Renal pelvis (tissue), 12 donors: ENCODE results near the gene KCTD2. TPM values are rescaled to one million over a fixed set of nuclear protein-coding genes. Genes with fewer than 3 reads are reported as not detected.
"Not testable (repeated sequence)": the region's sequence is repeated elsewhere in the genome, so short reads cannot be mapped to it uniquely, and the experiment has no call there.

Experiments
- DNase-seq: peaks from one replicate; pipeline ENCODE4 v3.0.0-alpha.2; 2013
- long read RNA-seq, 16 experiments: transcript quantifications; one replicate each; lab custom pipeline, GENCODE V29; 2026
- polyA plus RNA-seq, 3 donors: library from polyadenylated mRNA; unstranded; fragments of 120-200 nt; gene quantifications; one replicate each; pipeline ENCODE4 v1.2.1, GENCODE V29; 2013; ENCODE audit not compliant: insufficient read length in 3 of 3

The KCTD2 gene, protein sequence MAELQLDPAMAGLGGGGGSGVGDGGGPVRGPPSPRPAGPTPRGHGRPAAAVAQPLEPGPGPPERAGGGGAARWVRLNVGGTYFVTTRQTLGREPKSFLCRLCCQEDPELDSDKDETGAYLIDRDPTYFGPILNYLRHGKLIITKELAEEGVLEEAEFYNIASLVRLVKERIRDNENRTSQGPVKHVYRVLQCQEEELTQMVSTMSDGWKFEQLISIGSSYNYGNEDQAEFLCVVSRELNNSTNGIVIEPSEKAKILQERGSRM
- 10 to 100 TPM; 31.0 to 33.9 (median 32.8) TPM for polyA plus RNA-seq
- long read RNA-seq, donor 1, transcript KCTD2-201 (6 exons, 3,635 nt) = major isoform, 6 of 1,204 reads
- long read RNA-seq, donor 1, partial matches to known transcripts = 502 of 1,204 reads
- long read RNA-seq, donor 1, other reads (novel, unspliced or antisense) = 696 of 1,204 reads
- long read RNA-seq, donor 2, transcript KCTD2-201 (6 exons, 3,635 nt) = major isoform, 5 of 5 reads
- long read RNA-seq, donor 2, partial matches to known transcripts = 0 of 5 reads
- long read RNA-seq, donor 2, other reads (novel, unspliced or antisense) = 0 of 5 reads
- long read RNA-seq, donor 3, partial matches to known transcripts = 0 of 4 reads
- long read RNA-seq, donor 3, other reads (novel, unspliced or antisense) = 0 of 4 reads
- long read RNA-seq, donor 4, partial matches to known transcripts = 404 of 1,007 reads
- long read RNA-seq, donor 4, other reads (novel, unspliced or antisense) = 599 of 1,007 reads
- long read RNA-seq, donor 5, transcript KCTD2-201 (6 exons, 3,635 nt) = major isoform, 5 of 5 reads
- long read RNA-seq, donor 5, partial matches to known transcripts = 0 of 5 reads
- long read RNA-seq, donor 5, other reads (novel, unspliced or antisense) = 0 of 5 reads
- long read RNA-seq, donor 6, transcript KCTD2-201 (6 exons, 3,635 nt) = major isoform, 6 of 6 reads
- long read RNA-seq, donor 6, partial matches to known transcripts = 0 of 6 reads
- long read RNA-seq, donor 6, other reads (novel, unspliced or antisense) = 0 of 6 reads
- long read RNA-seq, donor 7, transcript KCTD2-201 (6 exons, 3,635 nt) = major isoform, 13 of 13 reads
- long read RNA-seq, donor 7, partial matches to known transcripts = 0 of 13 reads
- long read RNA-seq, donor 7, other reads (novel, unspliced or antisense) = 0 of 13 reads
- long read RNA-seq, donor 8, partial matches to known transcripts = 0 of 1 reads
- long read RNA-seq, donor 8, other reads (novel, unspliced or antisense) = 0 of 1 reads
- long read RNA-seq, donor 9, transcript KCTD2-201 (6 exons, 3,635 nt) = major isoform, 7 of 8 reads
- long read RNA-seq, donor 9, partial matches to known transcripts = 0 of 8 reads
- long read RNA-seq, donor 9, other reads (novel, unspliced or antisense) = 0 of 8 reads
- long read RNA-seq, donor 10, transcript KCTD2-201 (6 exons, 3,635 nt) = major isoform, 6 of 6 reads
- long read RNA-seq, donor 10, partial matches to known transcripts = 0 of 6 reads
- long read RNA-seq, donor 10, other reads (novel, unspliced or antisense) = 0 of 6 reads
- long read RNA-seq, donor 11, partial matches to known transcripts = 0 of 4 reads
- long read RNA-seq, donor 11, other reads (novel, unspliced or antisense) = 0 of 4 reads
- long read RNA-seq, donor 12, transcript KCTD2-201 (6 exons, 3,635 nt) = major isoform, 7 of 988 reads
- long read RNA-seq, donor 12, partial matches to known transcripts = 375 of 988 reads
- long read RNA-seq, donor 12, other reads (novel, unspliced or antisense) = 606 of 988 reads
- long read RNA-seq, donor 13, partial matches to known transcripts = 481 of 766 reads
- long read RNA-seq, donor 13, other reads (novel, unspliced or antisense) = 281 of 766 reads
- long read RNA-seq, donor 14 = 0 reads
- long read RNA-seq, donor 15 = 0 reads
- long read RNA-seq, donor 16, transcript KCTD2-201 (6 exons, 3,635 nt) = major isoform, 5 of 14 reads
- long read RNA-seq, donor 16, partial matches to known transcripts = 9 of 14 reads
- long read RNA-seq, donor 16, other reads (novel, unspliced or antisense) = 0 of 14 reads

DNA sequence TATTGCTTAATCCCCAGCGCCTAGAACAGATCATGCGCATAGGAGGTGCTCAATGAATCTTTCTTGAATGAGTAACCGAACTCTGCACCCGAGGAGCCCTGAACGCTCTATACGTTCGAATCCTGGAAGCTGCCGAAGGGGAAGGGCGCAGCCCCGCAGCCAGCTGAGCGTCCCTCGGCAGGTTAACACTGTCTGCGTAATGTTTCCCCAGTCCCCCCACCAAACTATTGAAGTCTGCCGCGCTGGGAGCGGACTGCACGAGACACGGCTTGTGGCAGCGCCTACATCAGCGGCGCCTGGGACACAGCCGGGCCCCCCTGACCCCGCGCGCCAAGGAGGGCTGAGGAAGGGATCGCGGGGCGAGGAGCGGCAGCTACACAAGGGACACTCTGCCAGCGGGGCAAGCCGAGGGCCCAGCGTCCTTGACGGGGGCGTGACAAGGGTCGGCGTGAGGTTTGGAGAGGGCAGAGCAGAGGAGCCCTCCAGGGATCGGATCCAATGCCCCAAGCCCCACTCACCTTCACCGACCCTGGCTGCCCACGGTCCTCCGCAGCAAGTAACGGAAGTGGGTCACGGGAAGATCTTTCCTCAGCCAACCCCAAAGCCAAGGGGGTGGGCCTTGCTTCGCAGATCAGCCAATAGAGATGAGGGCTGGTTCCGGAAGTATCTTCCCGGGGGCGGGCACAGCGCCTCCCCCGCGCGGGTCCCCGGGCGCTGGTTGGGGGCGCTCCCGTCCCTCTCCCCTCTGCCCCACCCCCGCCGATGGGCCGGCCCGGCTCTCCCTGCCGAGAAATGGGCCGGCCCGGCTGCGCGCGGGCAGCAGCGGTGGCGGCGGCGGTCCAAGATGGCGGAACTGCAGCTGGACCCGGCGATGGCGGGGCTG, at the start of gene KCTD2, which contains the start of gene ATP5PD:
TSS of gene KCTD2 (plus strand) at position 819 of the 883 bp plus-strand sequence. CDS start at position 845, 26 bp downstream.
TSS of gene ATP5PD (minus strand) at position 563 of the 883 bp plus-strand sequence. CDS start 4,319 bp downstream, outside the sequence.
- DNase-seq = peak; percentile 96

DNA sequence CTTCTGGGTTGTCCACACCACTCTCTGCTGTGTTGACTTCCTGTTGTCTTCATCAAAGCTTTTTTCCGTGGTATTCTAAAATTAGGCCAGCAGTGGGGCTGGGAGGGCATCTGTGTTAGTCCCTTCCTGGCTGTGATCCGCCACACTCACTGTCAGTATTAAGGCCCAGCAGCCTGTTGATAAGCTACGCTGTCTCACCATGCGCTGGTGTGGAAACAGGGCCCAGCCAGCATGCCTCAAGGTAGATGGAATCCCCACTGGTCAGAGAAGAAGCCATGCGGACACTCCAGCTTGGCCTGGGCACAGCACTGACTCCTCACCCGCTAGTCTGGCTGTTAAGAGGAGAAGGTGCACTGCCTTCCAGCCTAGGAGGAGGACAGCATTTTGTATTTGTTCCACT, 48.2 kb upstream of the KCTD2 start:
- no peak for DNase-seq

GRCh38 chr17:74999523-74999922, 47.5 kb upstream of the KCTD2 start:
- DNase-seq = no peak

- DNase-seq = no peak
Measured at GRCh38 chr17:75001915-75002843, 44.8 kb upstream of the KCTD2 start.

DNA sequence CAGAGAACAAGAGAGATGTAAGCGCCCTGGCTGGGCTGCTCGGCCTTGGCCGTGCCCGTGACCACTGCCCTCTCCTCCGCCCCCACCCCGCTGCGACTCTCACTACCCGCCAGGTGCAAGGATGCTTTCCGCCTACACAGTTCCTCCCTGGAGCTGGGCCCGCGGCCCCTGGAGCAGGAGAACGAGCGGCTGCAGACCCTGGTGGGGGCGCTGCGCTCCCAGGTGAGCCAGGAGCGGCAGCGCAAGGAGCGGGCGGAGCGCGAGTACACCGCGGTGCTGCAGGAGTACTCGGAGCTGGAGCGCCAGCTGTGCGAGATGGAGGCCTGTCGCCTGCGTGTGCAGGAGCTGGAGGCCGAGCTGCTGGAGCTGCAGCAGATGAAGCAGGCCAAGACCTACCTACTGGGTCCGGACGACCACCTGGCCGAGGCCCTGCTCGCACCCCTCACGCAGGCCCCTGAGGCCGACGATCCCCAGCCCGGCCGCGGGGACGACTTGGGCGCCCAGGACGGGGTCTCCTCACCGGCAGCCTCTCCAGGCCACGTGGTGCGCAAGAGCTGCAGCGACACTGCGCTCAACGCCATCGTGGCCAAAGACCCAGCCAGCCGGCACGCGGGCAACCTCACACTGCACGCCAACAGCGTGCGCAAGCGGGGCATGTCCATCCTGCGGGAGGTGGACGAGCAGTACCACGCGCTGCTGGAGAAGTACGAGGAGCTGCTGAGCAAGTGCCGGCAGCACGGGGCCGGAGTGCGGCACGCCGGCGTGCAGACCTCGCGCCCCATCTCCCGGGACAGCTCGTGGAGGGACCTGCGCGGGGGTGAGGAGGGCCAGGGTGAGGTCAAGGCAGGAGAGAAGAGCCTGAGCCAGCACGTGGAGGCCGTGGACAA, 43.7 kb upstream of the KCTD2 start:
- no peak for DNase-seq

GRCh38 chr17:75003957-75004355, 43.1 kb upstream of the KCTD2 start:
- no peak for DNase-seq

- DNase-seq = no peak
Measured at GRCh38 chr17:75004371-75004770, 42.7 kb upstream of the KCTD2 start.

GRCh38 chr17:75005291-75005690, 41.7 kb upstream of the KCTD2 start:
- no peak for DNase-seq

GRCh38 chr17:75006084-75006483, 40.9 kb upstream of the KCTD2 start:
- DNase-seq = not testable (repeated sequence)

GRCh38 chr17:75006653-75007052, 40.4 kb upstream of the KCTD2 start:
- DNase-seq = no peak

DNA sequence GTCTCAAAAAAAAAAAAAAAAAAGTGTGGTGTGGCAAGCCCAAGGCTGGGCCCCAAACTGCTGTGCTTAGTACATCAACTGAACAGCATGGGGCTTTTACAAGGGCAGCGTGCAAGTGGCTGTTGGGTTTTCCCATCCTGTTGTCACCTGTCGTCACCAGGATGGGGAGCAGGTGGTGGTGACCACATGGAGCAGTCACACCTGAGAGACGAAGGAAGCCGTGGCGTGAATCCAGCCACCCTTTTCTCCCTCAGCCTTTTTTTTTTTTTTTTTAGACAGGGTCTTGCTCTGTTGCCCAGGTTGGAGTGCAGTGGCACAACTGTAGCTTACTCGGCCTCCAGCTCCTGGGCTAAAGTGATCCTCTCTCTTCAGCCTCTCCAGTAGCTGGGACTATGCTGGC, 38.7 kb upstream of the KCTD2 start:
- no peak for DNase-seq

DNA sequence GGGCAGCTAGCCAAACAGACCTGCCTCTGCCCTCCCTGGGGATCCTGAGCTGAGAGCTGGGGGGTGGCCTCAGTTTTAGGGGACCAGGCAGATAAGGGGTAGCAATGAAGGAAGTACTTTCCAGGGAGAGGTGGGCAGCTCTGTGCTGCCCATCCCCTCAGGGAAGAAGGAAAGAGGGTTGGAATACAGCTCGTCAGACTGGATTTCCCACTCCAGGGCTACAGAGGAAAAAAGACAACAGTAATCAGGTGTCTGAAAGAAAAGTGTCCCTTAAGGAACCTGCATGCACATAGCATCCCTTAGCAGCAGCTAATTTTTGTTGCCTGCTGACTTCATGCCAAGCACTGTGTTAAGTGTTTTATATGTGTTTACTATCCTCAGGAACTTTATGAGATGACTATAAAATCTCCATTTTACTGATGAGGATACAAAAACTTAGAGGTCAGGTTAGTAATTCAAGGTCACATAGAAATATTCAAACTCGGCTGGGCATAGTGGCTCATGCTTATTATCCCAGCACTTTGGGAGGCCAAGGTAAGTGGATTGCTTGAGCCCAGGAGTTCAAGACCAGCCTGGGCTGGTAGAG, 37.8 kb upstream of the KCTD2 start:
- no peak for DNase-seq

DNA sequence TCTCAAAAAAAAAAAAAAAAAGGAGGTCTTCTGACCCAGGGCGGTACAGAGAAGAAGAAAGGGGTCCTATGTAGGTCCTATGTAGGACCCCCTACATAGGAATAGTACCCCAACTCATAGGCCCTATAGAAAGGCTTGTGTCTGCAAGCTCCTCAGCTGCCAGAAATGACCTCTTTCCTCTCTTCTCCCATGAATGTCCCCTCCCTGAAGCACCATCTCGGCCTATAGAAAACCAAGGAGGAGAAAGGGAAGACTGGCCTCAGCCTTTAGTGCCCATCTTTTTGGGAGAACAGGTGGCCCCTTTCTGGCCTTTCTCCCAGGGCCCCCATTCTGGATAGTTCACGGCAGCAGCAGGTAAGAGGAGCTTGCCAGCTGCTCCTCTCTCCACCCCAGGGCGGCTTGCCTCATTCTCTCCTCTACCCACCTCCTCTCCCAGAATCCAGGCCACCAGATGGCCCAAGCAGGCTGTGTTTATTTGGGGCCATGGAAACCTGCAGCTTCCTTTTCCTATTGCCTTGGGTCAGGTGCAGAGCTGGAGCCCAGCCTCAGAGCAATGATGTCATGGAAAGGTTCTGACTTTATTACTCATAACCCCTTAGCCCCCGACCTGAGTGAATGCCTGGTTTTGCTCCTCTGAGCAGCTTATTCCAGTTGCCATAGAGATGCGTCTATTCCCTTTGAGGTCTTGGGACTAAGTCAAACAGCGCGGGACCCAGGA, 36.2 kb upstream of the KCTD2 start:
- no peak for DNase-seq

- no peak for DNase-seq
Measured at GRCh38 chr17:75011401-75012095, 35.5 kb upstream of the KCTD2 start.

GRCh38 chr17:75012096-75012345, 35.0 kb upstream of the KCTD2 start:
- DNase-seq = no peak
